LHCN-M2 (cell line): ENCODE data around the gene HDC. TPM values are rescaled to one million over a fixed set of nuclear protein-coding genes. Genes with fewer than 3 reads are reported as not detected.
A peak's percentile ranks its signal among the peaks of the same experiment; 100 is the strongest.

Experiments
- DNase-seq: peaks from one replicate; pipeline ENCODE4 v3.0.0-alpha.2; 2012; ENCODE audit warnings: low read depth
- total RNA-seq: library from RNA; depleted of rRNA; stranded (reverse); fragments of >200 nt; gene quantifications from 2 replicates; pipeline ENCODE4 v1.2.3, GENCODE V29; 2014; rRNA removed

The HDC gene
- total RNA-seq, 1 experiment from 2014 or later: not detected

- DNase-seq: no peak
Observed at GRCh38 chr15:50225057-50225456, 40.5 kb downstream of the HDC start.

DNA sequence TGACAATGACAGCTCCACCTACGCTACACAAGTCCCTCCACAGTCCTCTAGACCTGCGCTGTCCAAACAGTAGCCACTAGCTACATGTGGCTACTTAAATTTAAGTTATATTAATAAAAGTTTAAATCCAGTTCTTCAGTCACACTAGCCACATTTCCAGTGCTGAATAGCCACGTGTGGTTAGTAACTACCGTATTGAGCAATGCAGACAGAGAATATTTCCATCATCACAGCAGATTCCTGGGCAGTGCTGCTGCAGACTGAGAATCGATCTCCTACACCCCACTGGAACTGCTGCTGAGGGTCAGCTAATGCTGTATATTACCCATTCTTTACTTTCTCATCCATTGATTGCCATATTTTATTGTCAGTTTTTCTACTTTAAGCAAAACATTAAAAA, 40.9 kb downstream of the HDC start:
- peak; percentile 12 for DNase-seq

GRCh38 chr15:50222181-50222580, 43.3 kb downstream of the HDC start:
- no peak for DNase-seq

DNA sequence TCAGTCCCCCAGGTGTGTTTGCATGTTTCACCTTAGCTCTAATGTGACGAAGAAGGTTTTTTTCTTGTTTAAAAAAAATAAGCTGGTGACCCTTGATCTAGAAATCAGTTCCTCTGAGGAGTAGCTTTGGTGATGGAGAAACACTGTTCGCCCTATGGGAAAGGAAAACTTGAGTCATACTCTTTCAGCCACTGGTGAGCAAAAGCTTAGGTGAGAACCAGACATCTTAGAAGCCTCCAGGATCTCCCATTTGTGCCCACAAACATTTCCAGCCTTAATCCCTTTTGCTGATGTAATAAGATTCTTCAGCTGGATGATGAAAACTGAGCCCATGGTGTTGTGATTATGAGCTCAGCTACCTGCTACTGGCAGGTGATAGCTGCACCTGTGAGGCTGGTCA, 45.7 kb downstream of the HDC start:
- peak; percentile 21 for DNase-seq

GRCh38 chr15:50218691-50219090, 46.8 kb downstream of the HDC start:
- no peak for DNase-seq

- DNase-seq: no peak
Observed at GRCh38 chr15:50218291-50218690, 47.2 kb downstream of the HDC start.

GRCh38 chr15:50210462-50211157, 54.9 kb downstream of the HDC start:
- DNase-seq: no peak

- no peak for DNase-seq
Observed at GRCh38 chr15:50209809-50210208, 55.7 kb downstream of the HDC start.

DNA sequence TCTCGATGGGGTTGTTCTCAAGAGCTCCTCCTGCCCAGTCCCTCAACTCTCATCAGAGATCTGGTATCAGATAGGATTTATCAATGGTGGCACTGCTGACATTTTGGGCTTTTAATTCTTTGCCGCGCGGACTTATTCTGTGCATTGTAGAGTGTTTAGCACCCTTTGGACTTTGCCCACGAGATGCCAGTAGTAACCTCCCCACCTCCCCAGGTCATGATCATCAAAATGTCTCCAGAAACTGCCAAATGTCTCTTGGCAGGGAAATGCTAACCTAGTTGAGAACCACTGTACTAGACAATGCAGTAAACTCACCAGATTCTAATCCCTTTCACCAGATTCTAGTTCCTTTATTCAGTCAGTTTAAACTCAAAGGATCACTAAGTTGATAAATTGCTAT, 59.5 kb downstream of the HDC start:
- no peak for DNase-seq

- no peak for DNase-seq
Observed at GRCh38 chr15:50202003-50202402, 63.5 kb downstream of the HDC start.

DNA sequence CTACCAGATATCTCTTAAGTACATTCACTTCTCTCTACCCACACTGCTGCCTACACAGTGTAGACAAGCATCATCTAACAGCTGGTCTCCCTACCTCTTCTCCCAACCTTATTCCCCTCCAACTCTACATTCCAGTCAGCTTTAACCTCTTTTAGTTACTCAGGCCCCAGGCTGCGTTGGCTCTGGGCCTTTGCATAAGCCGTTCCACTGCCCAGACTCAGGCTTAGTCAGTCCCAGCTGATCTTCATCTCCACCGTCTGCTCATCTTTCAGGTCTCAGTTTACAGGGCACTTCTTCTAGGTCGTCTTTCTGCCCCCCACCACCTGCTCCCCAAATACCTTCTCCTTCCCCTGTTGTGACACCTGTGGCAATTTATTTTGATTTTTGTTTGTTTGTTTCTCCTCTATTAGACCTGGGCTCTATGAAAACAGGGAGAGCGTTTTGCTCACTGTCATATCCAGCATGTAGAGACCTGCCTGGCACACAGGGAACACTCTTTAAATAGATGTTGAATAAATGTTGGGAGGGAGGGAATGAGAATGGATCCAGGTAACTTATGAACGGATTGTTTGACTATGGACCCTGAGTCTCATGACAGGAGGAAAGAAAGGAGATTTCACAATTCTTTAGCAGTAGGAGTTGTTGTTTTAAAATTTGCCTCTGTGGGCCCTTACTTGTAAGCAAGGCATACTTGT, 72.5 kb downstream of the HDC start:
- DNase-seq: no peak

DNA sequence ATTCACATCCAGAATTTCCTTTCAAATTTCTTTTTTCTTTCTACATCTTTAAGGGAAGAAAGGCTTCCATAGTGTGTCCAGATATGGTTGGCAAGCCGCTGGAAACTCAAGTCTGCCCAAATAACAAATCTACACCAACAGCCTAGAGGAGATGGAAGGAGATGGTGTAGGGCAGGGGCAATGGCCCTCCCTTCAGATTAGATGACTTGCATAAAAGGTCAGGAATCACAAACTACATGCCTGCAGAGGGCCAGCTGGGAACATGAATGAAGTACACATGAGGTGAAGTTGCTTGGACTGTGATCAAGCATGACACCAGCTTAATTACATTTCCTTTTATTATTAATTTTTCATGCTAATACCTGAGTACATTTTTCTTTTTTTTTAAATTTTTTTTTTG, 73.4 kb downstream of the HDC start:
- DNase-seq: no peak

Other genes with a start within 250 kb of the HDC start
- gene ATP8B4, start 146.5 kb downstream of the HDC start, total RNA-seq: 1.0 and 4.6 TPM in 2 replicates
- not detected in 2 replicates for gene SLC27A2, start 83.5 kb downstream of the HDC start, total RNA-seq
- gene GABPB1, start 89.5 kb upstream of the HDC start, total RNA-seq: 30.3 and 32.5 TPM in 2 replicates
- 47.9 and 62.6 TPM in 2 replicates for gene USP8, start 158.7 kb upstream of the HDC start, total RNA-seq